GM19324 (cell line): ENCODE results near the gene GTF2H2.
"Not testable (repeated sequence)": the region's sequence is repeated elsewhere in the genome, so short reads cannot be mapped to it uniquely, and the experiment has no call there.

Experiments used
- ATAC-seq: cut with Tn5 transposase; IDR thresholded peaks from one replicate; pipeline ENCODE4 v1.9.1; 2021; ENCODE audit warnings: mild to moderate bottlenecking, moderate library complexity; ENCODE audit not compliant: unreplicated experiment, low FRiP score

Gene GTF2H2

GRCh38 chr5:71067262-71067928, at the start of gene GTF2H2:
GTF2H2 (minus strand) TSS chr5:71067676; CDS start chr5:71062763, 4,913 bp downstream.
- peak; percentile 96 for ATAC-seq

GRCh38 chr5:71109730-71110275, 42.3 kb upstream of the GTF2H2 start:
- ATAC-seq, result not testable (repeated sequence)

GRCh38 chr5:71099996-71100395, 32.5 kb upstream of the GTF2H2 start:
- ATAC-seq, result not testable (repeated sequence)

GRCh38 chr5:71097930-71098203, 30.4 kb upstream of the GTF2H2 start:
- not testable (repeated sequence) for ATAC-seq

GRCh38 chr5:71097173-71097929, 29.9 kb upstream of the GTF2H2 start:
- not testable (repeated sequence) for ATAC-seq

GRCh38 chr5:71089773-71090172, 22.3 kb upstream of the GTF2H2 start:
- ATAC-seq, result not testable (repeated sequence)

- not testable (repeated sequence) for ATAC-seq
Observed at GRCh38 chr5:71088754-71089153, 21.3 kb upstream of the GTF2H2 start.

GRCh38 chr5:71086145-71086544, 18.7 kb upstream of the GTF2H2 start:
- not testable (repeated sequence) for ATAC-seq

- ATAC-seq, result not testable (repeated sequence)
Observed at GRCh38 chr5:71084280-71085063, 17.0 kb upstream of the GTF2H2 start.

GRCh38 chr5:71082898-71083297, 15.4 kb upstream of the GTF2H2 start:
- ATAC-seq, result not testable (repeated sequence)

- not testable (repeated sequence) for ATAC-seq
Observed at GRCh38 chr5:71082340-71082739, 14.9 kb upstream of the GTF2H2 start.

GRCh38 chr5:71061322-71061721, 6.2 kb downstream of the GTF2H2 start:
- ATAC-seq, result not testable (repeated sequence)

GRCh38 chr5:71059426-71059825, 8.1 kb downstream of the GTF2H2 start:
- ATAC-seq, result not testable (repeated sequence)

- not testable (repeated sequence) for ATAC-seq
Observed at GRCh38 chr5:71044808-71045207, 22.7 kb downstream of the GTF2H2 start.

GRCh38 chr5:71044128-71044527, 23.3 kb downstream of the GTF2H2 start:
- ATAC-seq, result not testable (repeated sequence)

GRCh38 chr5:71031046-71031776, 36.3 kb downstream of the GTF2H2 start:
- ATAC-seq, result not testable (repeated sequence)

GRCh38 chr5:71025289-71025953, 42.1 kb downstream of the GTF2H2 start, which contains the start of gene NAIP:
NAIP (minus strand) TSS chr5:71025339; CDS start chr5:71012915, 12,424 bp downstream.
- not testable (repeated sequence) for ATAC-seq

GRCh38 chr5:71020643-71021042, 46.8 kb downstream of the GTF2H2 start:
- not testable (repeated sequence) for ATAC-seq

GRCh38 chr5:71018376-71019005, 49.0 kb downstream of the GTF2H2 start:
- not testable (repeated sequence) for ATAC-seq
